GM12892 (cell line): ENCODE results near the gene GPATCH2.

Experiments used
- POLR2A ChIP-seq: IDR thresholded peaks from 2 replicates; pipeline ENCODE4 v1.6.1; 2011; ENCODE audit warnings: low read depth, low read length, control low read depth
- POLR2AphosphoS5 ChIP-seq: IDR thresholded peaks from 2 replicates; pipeline ENCODE4 v1.6.1; 2011; ENCODE audit warnings: low read depth, low read length, control low read depth

- TF ChIP-seq POLR2AphosphoS5: no peak
- TF ChIP-seq POLR2A: no peak
These were observed 37.6 kb upstream of the GPATCH2 start for GRCh38 chr1:217668351-217668940.
